SK-N-MC (cell line): ENCODE data around the gene MALRD1.

ENCODE experiments used
- EZH2 ChIP-seq: fragments of 200-600 bp; sonication (generic); IDR thresholded peaks from one replicate; pipeline ENCODE4 v1.6.1; 2017; ENCODE audit warnings: antibody characterized with exemption
- FOXP2 ChIP-seq: optimal IDR thresholded peaks from 2 replicates; pipeline ENCODE3; 2011; ENCODE audit warnings: mild to moderate bottlenecking, moderate library complexity; ENCODE audit not compliant: insufficient read depth; ENCODE audit errors: extremely low read length, control extremely low read depth
- POLR2AphosphoS5 ChIP-seq: IDR thresholded peaks from 2 replicates; pipeline ENCODE4 v1.6.1; 2012; ENCODE audit warnings: mild to moderate bottlenecking, low read depth, low read length, borderline replicate concordance

DNA sequence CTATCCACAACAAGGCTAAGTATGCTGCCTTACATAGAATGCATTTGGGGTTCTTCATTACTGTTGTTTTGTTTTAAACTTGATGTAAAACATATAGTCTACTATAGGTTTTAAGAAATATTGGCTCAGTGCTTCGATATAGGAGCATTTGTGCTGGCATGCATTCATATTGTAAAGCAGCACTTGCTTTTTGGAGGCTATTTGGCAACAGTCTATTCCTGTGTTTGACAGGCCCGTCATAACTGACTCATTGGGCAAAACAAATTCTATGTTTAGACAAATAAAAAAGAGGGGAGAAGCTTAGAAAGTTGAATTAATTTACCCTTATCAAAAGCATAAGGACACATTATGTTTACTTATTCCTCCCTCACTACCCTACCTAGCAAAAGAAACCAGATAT is 729.2 kb downstream of the MALRD1 start:
- TF ChIP-seq EZH2 (no peak), FOXP2 (no peak), POLR2AphosphoS5 (no peak)
